Endometrial microvascular endothelial cells (primary cell): Measurements from ENCODE around the gene PCNX2. TPM values are rescaled to one million over a fixed set of nuclear protein-coding genes. Genes with fewer than 3 reads are reported as not detected.
"Not testable (repeated sequence)": the region's sequence is repeated elsewhere in the genome, so short reads cannot be mapped to it uniquely, and the experiment has no call there.

Experiments
- in situ Hi-C: cut with HindIII; loops from 2 replicates; pipeline ENCODE4 v1.10.0; 2017; ENCODE audit warnings: low sequenced_read_pairs, low pct_unique_long_range_greater_than_20kb; ENCODE audit errors: inconsistent ontology term
- total RNA-seq: library from RNA; depleted of rRNA; stranded (reverse); fragments of >200 nt; gene quantifications from one replicate; pipeline ENCODE4 v1.2.3, GENCODE V29; 2015; ENCODE audit errors: inconsistent ontology term

PCNX2 gene
- total RNA-seq, 1 donor from 2014 or later: 16.4 TPM

DNA sequence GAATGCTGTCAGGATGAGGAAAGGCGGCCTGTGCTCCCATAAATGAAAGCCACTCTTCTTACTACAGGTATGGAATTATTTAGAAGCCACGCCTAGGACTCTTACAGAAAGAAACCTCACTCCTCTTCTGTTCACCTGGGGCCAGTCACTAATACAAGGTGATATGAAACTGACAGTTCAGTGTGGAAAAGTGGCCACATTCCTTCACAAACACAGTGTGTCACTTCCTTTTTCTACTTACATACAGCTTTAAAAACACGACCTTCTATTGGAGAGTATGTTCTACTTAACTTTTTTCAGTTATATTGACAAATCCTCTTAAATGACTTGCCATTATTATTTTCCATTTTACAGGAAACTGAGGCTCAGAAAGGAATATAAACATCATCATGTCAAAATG lies 163.1 kb downstream of the PCNX2 start:
- in situ Hi-C loops: no loop called here

DNA sequence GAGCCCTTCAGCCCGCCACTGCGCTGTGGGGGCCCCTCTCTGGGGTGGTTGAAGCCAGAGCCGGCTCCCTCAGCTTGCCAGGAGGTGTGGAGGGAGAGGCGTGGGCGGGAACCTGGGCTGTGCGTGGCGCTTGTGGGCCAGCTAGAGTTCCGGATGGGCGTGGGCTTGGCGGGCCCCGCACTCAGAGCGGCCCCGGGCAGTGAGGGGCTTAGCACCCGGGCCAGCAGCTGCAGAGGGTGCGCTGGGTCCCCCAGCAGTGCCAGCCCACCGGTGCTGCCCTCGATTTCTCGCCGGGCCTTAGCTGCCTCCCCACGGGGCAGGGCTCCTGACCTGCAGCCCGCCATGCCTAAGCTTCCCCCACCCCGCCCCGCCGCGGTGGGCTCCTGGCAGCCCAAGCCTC lies 166.5 kb downstream of the PCNX2 start:
- in situ Hi-C loops: not testable (repeated sequence)

DNA sequence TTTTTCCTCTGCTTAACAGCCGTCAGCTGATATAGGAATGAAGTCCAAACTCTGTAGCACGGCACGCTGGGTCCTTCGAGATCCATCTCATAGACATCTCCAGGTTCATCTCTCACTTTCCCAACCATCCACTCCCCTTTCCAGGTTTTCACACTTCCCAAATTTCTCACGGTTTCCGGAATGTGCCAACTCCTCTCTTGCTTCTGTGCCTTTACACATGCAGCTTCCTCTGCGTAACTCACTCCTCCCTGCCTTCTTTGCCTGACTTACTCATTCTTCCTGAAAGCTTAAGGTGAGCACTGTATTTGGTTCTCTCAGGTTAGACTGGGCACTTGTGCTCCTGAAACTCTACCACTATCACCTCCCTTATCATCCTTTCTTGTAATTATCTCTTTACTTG lies 168.4 kb downstream of the PCNX2 start:
- in situ Hi-C loops: no loop called here

DNA sequence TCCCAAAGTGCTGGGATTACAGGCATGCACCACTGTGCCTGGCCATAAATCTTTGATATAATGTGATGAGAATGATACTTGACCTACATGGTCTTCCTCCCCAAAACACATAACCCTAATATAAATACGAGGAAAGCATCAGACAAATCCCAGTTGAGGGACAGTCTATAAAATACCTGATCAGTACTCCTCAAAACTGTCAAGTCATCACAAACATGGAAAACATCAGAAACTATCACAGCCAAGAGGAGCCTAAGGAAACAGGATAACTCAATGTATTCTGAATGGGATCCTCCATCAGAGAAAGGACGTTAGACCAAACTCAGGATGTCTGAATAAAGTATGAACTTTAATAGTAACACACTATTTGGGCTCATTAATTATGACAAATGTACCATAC lies 172.7 kb downstream of the PCNX2 start:
- in situ Hi-C loops: no loop called here

DNA sequence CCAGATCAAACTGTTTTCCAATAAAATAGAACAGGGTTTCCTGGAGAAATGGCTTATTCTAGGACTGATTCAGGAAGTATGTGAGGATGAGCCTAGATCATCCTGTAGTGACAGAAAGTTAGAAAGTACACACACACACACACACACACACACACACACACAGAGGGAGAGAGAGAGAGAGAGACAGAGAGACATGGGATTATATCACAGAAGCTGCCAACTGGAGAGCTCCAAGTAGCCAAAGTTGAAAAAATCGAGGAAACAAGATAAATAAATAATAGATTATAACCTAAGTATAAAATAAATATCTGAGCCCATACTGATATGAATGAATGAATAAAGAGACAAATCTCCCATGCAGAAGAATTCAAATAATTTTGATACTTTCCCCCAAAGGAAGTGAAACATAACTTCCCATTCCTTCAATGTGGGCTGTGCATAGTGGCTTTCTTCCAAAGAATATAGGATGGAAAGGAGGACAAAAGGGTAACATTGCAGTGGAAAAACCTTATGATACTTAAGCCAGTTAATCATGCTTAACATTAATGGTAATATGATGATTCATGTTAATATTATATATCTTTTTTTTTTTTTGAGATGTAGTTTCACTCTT lies 173.5 kb downstream of the PCNX2 start:
- in situ Hi-C loops: no loop called here

DNA sequence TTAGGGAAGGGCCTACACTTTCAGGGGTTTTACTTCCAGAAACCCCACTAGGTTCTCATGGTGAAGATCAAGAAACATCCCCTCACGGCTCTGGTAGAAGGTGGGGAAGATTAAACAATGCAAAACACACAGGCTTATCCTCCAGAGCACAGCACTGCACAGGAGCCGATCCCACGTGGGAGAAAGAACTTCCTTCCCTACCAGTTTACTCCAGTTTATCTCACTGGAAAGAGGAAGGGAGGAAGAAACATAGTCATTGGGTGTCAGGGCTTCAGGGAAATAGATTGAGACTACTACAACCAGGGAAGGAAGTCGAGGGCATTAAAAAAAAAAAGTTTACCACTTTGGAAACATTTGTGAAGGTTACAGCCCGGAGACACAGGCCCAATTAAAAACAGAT lies 180.7 kb downstream of the PCNX2 start:
- in situ Hi-C loops: no loop called here

DNA sequence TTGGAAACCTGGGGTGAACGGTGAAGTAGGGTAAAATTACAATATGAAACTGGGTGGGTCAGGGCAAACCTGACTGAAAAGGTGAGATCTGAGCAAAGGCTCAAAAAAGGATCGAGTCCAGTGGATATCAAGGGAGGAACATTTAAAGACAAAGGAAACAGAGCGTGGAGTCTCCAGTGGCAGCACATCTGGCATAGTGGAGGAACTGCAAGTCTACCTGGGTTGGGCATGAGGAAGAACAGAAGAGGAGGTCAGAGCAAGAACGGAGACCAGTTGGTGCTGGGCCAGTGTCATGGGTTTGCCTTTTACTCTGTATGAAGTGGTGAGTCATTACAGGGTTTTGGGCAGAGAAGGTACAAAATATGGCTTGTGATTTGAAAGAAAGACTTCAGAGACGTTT lies 181.4 kb downstream of the PCNX2 start:
- in situ Hi-C loops: no loop called here

DNA sequence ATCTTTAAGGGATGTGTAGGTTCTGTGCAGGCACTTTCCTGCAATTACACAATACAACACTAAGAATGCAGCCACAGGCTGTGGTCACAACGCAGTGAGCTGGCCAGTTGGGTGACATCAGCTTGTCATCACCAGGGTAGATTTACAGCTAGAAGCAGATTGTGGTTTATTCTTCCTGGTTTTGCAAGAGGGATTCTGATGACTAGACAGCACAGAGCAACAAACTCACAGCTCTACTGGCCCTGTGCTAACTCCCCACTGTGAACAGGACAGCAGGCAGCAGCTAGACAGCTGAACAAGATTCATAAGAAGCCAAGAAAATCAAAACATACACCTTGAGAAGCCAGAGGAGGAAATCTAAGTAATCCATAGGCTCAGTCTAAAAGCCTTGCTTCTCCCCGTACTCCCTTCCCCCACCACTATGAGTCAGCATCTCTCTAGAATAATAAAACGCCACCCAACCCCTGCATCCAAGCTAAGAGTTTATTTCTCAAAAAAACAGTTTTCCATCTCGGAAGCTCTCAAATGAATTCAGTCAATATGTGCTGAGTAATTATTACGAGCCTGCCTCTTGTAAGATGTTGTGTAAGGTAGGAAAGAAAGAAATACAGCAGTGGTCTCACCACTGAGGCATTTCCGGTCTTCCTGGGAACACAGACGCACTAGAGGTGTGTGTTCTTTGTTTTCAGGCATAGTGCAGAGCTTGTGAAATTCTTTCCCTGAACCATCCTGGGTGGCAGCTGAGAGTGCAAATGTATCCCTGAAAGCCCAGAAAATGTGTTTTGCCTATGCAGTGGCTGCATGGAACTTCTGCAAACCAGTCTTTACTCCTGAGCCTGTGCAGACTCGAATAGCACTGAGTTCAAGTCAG lies 182.3 kb downstream of the PCNX2 start:
- in situ Hi-C loops: no loop called here

DNA sequence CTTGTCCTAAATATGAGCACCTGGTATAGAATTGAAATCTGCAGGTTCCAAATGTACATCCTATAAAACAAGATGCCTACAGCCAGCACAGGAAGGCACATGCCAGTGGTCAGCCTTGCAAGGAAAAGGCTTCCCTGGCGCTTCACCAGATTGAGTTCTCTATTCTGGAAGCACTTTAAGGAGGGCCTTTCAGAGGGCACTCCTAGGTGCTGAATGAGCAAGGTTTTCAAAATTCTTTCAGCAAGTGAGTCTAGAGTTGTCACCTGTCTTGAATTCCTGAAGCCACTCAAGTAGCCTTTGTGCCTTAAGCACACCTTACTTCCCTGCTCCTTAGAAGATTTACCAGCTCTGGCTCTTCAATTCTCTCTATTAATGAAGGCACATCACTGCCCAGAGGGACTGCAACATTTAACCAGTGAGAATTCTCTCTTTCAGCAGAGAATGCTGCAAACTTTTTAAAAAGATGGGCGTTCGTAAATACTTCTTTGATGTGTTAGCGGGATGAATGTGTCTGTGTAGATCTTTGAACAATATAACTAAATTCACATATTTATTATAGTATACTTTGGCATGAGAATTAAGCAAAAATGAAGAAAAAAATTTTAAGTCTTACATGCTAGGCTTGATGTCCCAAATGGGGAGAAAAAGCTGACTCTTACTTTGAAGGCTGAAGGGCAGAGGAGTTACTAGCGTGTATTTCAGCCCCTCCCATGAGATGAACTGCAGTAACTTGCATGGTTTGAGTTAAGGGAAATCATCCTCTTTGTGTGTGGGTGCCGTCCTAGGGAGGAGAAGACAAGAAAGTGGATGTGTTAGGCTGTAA lies 183.1 kb downstream of the PCNX2 start:
- in situ Hi-C loops: no loop called here

DNA sequence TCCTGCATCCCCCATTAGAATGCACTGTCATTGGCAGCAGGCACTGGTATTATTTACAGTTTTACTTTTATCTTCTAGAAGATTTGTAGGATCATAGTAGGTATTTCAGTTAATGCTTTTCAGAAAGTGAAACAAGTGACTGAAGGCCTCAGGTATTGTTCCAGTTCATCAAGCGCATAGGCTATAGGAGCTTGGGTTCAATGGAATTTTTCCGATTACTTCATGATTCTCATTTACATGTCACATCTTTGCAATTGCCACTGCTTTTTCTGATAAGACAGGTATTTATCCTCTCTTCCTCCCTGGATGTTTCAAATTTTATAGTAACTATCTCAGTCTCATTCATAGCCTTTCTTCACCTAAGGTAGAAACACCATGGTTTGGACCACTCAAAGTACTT lies 183.8 kb downstream of the PCNX2 start:
- in situ Hi-C loops: no loop called here

DNA sequence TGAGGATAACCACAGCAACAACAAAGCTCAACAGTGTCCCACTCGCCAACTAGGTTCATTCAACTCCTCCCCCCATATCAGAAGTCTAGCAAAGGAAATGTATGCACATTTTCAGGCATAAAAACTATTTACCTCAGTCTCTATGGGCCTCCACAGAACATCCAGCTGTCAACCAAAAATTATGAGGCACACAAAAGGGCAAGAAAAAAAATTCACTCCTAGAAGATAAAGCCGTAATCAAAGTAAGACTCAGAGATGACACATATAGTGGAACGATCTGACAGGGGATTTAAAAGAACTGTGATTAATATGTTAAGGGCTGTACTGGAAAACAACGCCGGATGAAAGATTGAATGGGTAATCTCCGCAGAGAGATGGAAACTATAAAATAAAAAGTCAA lies 186.4 kb downstream of the PCNX2 start:
- in situ Hi-C loops: no loop called here

DNA sequence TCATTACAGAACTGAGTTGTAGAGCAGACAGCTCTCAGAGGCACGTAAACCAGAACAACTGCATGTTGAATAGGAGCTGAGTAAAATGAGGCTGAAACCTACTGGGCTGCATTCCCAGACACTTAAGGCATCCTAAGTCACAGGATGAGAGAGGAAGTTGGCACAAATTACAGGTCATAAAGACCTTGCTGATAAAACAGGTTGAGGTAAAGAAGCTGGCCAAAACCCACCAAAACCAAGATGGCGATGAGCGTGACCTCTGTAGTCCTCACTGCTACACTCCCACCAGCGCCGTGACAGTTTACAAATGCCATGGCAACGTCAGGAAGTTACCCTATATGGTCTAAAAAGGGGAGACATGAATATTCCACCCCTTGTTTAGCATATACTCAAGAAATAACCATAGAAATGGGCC lies 187.8 kb downstream of the PCNX2 start:
- in situ Hi-C loops: not testable (repeated sequence)

DNA sequence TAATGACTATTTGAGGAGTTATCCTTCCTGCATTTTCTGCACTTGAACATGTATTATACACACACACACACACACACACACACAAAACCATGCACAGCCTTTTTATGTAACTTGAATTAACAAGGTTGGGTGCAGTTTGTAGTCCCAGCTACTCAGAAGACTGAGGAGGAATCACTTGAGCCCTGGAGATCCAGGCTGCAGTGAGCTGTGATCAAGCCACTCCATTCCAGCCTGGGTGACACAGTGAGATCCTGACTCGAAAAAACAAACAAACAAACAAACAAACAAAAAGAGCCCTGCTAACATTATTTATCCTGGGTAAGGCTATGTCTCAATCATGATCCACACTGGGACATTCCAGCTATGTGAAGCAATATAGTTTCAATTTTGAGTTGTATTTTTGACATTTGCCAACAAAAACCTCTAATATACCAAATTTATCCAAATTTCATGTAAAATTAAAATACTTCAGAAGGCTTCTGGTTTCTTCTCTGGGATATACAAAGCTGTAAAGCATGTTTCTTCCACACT lies 188.3 kb downstream of the PCNX2 start:
- in situ Hi-C loops: no loop called here

DNA sequence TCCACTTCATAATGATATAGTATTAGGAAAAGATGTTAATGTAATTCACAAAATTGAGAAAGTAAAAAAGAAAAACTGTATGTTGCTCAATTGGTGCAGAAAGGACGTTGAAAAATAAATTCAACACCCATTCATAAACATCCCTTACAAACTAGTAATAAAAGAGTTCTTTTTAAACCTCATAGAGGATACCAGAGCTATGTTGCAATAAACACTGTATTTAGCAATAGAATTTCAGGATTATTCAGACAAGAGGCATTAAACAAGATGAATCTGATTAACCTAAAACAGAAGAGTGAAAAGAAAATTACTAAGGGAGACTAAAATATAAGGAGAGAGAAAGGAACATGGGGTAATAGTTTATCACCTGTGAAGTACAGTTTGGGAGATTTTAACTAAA lies 190.3 kb downstream of the PCNX2 start:
- in situ Hi-C loops: no loop called here

DNA sequence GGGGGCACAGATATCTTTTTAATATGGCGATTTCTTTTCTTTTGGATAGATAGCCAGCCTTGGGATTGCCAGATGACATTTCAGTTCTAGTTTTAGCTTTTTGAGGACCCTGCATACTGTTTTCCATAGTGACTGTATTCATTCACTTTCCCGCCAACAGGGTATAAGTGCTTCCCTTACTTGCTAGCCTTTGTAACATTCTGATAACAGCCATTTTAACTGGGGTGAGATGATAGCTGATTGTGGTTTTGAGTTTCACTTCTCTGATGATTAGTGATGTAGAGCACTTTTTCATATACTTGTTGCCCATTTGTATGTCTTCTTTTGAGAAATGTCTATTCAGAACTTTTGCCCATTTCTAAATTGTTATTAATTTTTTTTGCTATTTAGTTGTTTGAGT lies 193.2 kb downstream of the PCNX2 start:
- in situ Hi-C loops: no loop called here

DNA sequence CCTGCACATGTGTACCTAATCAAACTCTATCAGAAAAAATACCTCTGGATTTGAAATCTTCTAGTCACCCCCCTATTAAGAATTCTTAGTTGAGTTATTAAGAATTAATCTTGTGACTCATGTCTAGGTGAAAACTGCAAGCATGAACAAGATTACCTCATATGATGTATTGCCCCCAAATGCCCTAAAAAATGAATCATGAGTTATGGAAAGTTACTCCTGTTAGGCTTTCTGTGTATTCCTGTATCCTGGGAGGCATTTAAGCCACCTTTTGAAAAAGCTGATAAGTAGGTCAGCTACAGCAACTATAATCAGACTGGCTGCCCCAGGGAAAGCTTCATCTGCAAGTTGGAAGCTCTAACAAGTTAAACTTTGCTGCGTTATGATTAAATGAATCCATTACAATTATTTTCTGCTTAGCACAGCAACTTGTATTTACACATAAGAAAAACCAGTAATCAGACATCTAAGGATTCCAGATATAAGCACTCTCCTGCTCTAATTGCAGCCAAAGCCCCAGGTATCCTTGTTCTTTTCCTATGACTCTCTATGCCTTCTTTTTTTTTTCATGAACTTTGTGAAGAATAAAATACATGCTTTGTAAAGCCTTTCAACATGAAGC lies 197.5 kb downstream of the PCNX2 start:
- in situ Hi-C loops: no loop called here

DNA sequence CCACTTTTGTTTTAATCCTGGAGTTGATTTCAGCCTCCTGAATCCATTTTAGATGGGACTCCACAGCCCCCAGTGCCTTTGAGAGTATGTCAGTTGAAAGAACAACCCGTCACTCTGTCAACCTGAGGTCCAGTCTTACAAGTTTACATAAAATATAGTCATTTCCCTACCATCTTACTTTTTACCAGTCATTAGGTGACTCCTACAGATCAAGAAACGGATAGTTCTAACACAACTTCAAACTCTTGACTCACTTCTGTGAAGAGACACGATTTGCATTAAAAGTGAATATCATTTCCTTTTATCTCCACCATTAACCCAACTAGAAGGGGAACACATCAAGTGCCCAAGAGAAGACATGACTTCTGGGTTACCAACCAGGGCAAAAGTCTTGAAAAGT lies 198.0 kb downstream of the PCNX2 start:
- in situ Hi-C loops: no loop called here

DNA sequence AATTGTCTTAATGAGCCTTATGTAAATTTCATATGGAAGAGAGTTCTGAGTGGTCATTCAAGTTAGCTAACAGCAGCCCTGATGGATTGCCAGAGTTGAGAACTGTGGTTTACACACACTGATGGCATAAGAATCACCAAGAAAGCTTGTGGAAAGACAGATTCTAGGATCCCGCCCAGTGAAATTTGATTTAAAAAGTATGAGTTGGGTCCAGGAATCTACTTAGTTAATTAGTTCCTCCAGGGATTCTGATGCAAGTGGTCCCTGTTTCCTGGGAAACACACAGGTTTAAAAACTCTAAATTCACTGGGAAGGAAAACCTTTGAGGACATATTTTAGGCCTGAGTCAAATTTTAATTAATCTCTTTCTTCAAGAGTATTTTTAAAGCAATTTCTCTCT lies 200.8 kb downstream of the PCNX2 start:
- in situ Hi-C loops: no loop called here

DNA sequence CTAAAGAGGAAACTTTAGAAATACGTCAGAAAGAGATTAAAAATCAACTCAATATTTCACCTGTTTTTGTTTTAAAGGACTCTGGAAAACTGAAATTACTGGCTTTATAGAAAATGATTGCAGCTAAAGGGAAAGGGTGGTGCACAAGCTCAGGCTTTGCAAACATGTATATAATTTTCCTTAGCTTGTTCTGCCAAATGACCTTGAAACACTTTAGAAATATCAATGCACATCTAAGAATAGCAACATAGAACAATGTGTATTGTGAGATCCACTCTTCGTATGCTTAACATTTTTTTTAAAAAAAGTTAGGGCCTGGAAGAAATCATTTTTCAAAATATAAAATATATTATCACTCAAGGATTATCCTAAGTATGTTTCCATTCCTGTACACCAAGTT lies 201.3 kb downstream of the PCNX2 start:
- in situ Hi-C loops: no loop called here
